Suprapubic skin (tissue), 4 donors: ENCODE measurements around the gene MID1IP1.

Experiments
- EP300 ChIP-seq: sonication (generic); formaldehyde crosslinking; IDR thresholded peaks from one replicate; pipeline ENCODE4 v1.6.1; 2017; ENCODE audit warnings: antibody characterized with exemption
- POLR2A ChIP-seq, 2 donors: fragments of 450-650 bp; IDR thresholded peaks; one replicate each; pipeline ENCODE4 v1.6.1; 2017; ENCODE audit warnings: antibody characterized with exemption in 2 of 2, mild to moderate bottlenecking in 2 of 2, moderate library complexity in 2 of 2
- POLR2AphosphoS5 ChIP-seq, 3 donors: sonication (generic); formaldehyde crosslinking; IDR thresholded peaks; one replicate each; pipeline ENCODE4 v1.6.1; 2017; ENCODE audit warnings: antibody characterized with exemption in 3 of 3
- TF ChIP-seq, protein P1 (sequence below), 2 donors: fragments of 200-600 bp in 1 of 2; fragments of 450-650 bp in 1 of 2; sonication (generic) in 1 of 2; IDR thresholded peaks; one replicate each; pipeline ENCODE4 v1.5.1; 2016 to 2019; ENCODE audit warnings: antibody characterized with exemption in 2 of 2, mild to moderate bottlenecking in 1 of 2, moderate library complexity in 1 of 2

DNA sequence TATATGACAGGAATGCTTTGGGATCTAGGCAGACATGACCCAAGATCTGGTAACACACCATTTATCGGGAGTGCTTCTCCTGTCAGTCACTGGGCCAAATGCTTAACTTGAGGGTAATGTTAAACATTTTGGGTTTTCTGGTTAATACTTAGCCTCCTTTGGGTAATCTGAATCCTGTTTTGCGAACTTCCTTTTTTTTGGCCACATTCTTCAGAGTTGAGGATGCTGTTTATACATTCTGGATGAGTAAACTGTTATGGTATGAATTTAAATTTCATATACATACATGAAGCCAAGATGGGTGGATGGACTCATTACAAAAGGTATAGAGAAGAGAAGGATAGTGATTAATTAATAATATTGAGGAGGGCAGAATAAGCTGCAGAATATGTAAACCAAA is 36.1 kb downstream of the MID1IP1 start:
- TF ChIP-seq, protein P1, sequence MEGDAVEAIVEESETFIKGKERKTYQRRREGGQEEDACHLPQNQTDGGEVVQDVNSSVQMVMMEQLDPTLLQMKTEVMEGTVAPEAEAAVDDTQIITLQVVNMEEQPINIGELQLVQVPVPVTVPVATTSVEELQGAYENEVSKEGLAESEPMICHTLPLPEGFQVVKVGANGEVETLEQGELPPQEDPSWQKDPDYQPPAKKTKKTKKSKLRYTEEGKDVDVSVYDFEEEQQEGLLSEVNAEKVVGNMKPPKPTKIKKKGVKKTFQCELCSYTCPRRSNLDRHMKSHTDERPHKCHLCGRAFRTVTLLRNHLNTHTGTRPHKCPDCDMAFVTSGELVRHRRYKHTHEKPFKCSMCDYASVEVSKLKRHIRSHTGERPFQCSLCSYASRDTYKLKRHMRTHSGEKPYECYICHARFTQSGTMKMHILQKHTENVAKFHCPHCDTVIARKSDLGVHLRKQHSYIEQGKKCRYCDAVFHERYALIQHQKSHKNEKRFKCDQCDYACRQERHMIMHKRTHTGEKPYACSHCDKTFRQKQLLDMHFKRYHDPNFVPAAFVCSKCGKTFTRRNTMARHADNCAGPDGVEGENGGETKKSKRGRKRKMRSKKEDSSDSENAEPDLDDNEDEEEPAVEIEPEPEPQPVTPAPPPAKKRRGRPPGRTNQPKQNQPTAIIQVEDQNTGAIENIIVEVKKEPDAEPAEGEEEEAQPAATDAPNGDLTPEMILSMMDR (IDR thresholded peaks at IDR 0.05) = no peak
- TF ChIP-seq POLR2AphosphoS5 (IDR thresholded peaks at IDR 0.05) = no peak
- TF ChIP-seq POLR2A (IDR thresholded peaks at IDR 0.05) = no peak
- no peak for TF ChIP-seq EP300
